OCI-LY1 (cell line): Measurements from ENCODE around the gene CAPN2.

Source experiments
- CTCF ChIP-seq: fragments of 200-600 bp; sonication (generic), shearing (Covaris generic); IDR thresholded peaks from 2 replicates; pipeline ENCODE4 v1.5.1; 2017; ENCODE audit warnings: mild to moderate bottlenecking, antibody characterized with exemption, low read length, moderate library complexity, mixed read lengths
- EZH2 ChIP-seq: fragments of 200-600 bp; sonication (generic), shearing (Covaris generic); IDR thresholded peaks from 2 replicates; pipeline ENCODE4 v1.8.0; 2017; ENCODE audit warnings: borderline replicate concordance, mixed run types, mild to moderate bottlenecking, antibody characterized with exemption, low read length, moderate library complexity, mixed read lengths

GRCh38 chr1:223765036-223765718 is 52.8 kb downstream of the CAPN2 start:
- no peak for TF ChIP-seq CTCF
- TF ChIP-seq EZH2 = no peak
